Fibroblast of lung (primary cell): Measurements from ENCODE around the gene CMTR2. TPM values are rescaled to one million over a fixed set of nuclear protein-coding genes. Genes with fewer than 3 reads are reported as not detected.

Experiments used
- DNase-seq, 2 donors: peaks; one replicate each; pipeline versions ENCODE4 v3.0.0 to v3.0.0-alpha.2; 2010; ENCODE audit warnings: low read depth in 2 of 2
- H2AFZ ChIP-seq: 2 replicates; pipeline ENCODE4 v1.5.1; 2012; ENCODE audit warnings: low read length, control low read depth, inconsistent platforms
- H3K27ac ChIP-seq: 2 replicates; pipeline ENCODE4 v1.5.1; 2011; ENCODE audit warnings: low read length, control low read depth; ENCODE audit not compliant: insufficient read depth
- H3K27me3 ChIP-seq: 2 replicates; pipeline ENCODE4 v1.5.1; 2011; ENCODE audit warnings: mild to moderate bottlenecking, low read length; ENCODE audit not compliant: control insufficient read depth, insufficient read depth
- H3K36me3 ChIP-seq: 2 replicates; pipeline ENCODE4 v1.5.1; 2011; ENCODE audit warnings: low read length; ENCODE audit not compliant: control insufficient read depth, insufficient read depth
- H3K4me1 ChIP-seq: 2 replicates; pipeline ENCODE4 v1.5.1; 2011; ENCODE audit warnings: low read length; ENCODE audit not compliant: control insufficient read depth, insufficient read depth; ENCODE audit errors: extremely low read depth
- H3K4me2 ChIP-seq: 2 replicates; pipeline ENCODE4 v1.5.1; 2011; ENCODE audit warnings: low read length, control low read depth; ENCODE audit not compliant: insufficient read depth; ENCODE audit errors: extremely low read depth
- H3K4me3 ChIP-seq, 4 experiments: fragments of 200-600 bp in 1 of 4; sonication (generic) in 1 of 4; replicated peaks in 1 of 4; 2 replicates each; pipeline ENCODE4 v1.5.1; 2011 to 2016; ENCODE audit warnings: low read length in 4 of 4, low read depth in 3 of 4, mild to moderate bottlenecking in 3 of 4, control low read depth in 2 of 4, inconsistent platforms in 1 of 4, mixed read lengths in 1 of 4; ENCODE audit not compliant: insufficient read depth in 1 of 4; ENCODE audit errors: control extremely low read depth in 1 of 4
- H3K79me2 ChIP-seq: 2 replicates; pipeline ENCODE4 v1.5.1; 2012; ENCODE audit warnings: mild to moderate bottlenecking, low read length, inconsistent platforms; ENCODE audit not compliant: control insufficient read depth, insufficient read depth
- H3K9ac ChIP-seq: 2 replicates; pipeline ENCODE4 v1.5.1; 2011; ENCODE audit warnings: mild to moderate bottlenecking, low read length, control low read depth; ENCODE audit not compliant: insufficient read depth
- H3K9me3 ChIP-seq: 2 replicates; pipeline ENCODE4 v1.5.1; 2012; ENCODE audit warnings: low read depth, low read length; ENCODE audit not compliant: control insufficient read depth, insufficient read depth
- H4K20me1 ChIP-seq: 2 replicates; pipeline ENCODE4 v1.5.1; 2011; ENCODE audit warnings: low read length; ENCODE audit not compliant: control insufficient read depth, insufficient read depth; ENCODE audit errors: extremely low read depth
- EZH2 ChIP-seq: IDR thresholded peaks from 2 replicates; pipeline ENCODE4 v1.5.1; 2012; ENCODE audit warnings: low read length, control low read depth, mild to moderate bottlenecking; ENCODE audit errors: missing control alignments
- polyA minus RNA-seq: library from RNA; depleted of rRNA, polyadenylated mRNA; stranded (reverse); fragments of >200 nt; gene quantifications from 2 replicates; pipeline ENCODE4 v1.2.3, GENCODE V29; 2011; ENCODE audit warnings: low replicate concordance
- polyA plus RNA-seq, 2 donors: library from polyadenylated mRNA; depleted of rRNA in 1 of 2; stranded (reverse) in 1 of 2; unstranded in 1 of 2; fragments of >200 nt; gene quantifications; 2 replicates each; pipeline ENCODE4 v1.2.1, GENCODE V29; 2011 to 2012; ENCODE audit warnings: missing spikeins in 1 of 2
- total RNA-seq: library from RNA; depleted of rRNA; stranded (reverse); fragments of >200 nt; gene quantifications from 2 replicates; pipeline ENCODE4 v1.2.1, GENCODE V29; 2014
- TF ChIP-seq, protein P1 (sequence below), 2 donors: IDR thresholded peaks in 1 of 2; conservative IDR thresholded peaks in 1 of 2; 1 replicate in 1 of 2; 2 replicates in 1 of 2; pipeline ENCODE4 v1.5.1; 2011 to 2012; ENCODE audit warnings: low read length in 2 of 2, control low read depth in 1 of 2, inconsistent platforms in 1 of 2, low read depth in 1 of 2, mild to moderate bottlenecking in 1 of 2

Gene CMTR2, protein sequence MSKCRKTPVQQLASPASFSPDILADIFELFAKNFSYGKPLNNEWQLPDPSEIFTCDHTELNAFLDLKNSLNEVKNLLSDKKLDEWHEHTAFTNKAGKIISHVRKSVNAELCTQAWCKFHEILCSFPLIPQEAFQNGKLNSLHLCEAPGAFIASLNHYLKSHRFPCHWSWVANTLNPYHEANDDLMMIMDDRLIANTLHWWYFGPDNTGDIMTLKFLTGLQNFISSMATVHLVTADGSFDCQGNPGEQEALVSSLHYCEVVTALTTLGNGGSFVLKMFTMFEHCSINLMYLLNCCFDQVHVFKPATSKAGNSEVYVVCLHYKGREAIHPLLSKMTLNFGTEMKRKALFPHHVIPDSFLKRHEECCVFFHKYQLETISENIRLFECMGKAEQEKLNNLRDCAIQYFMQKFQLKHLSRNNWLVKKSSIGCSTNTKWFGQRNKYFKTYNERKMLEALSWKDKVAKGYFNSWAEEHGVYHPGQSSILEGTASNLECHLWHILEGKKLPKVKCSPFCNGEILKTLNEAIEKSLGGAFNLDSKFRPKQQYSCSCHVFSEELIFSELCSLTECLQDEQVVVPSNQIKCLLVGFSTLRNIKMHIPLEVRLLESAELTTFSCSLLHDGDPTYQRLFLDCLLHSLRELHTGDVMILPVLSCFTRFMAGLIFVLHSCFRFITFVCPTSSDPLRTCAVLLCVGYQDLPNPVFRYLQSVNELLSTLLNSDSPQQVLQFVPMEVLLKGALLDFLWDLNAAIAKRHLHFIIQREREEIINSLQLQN
- total RNA-seq (29.2 and 29.5 TPM in 2 replicates), polyA plus RNA-seq (18.0 and 22.1 TPM in 2 replicates), polyA minus RNA-seq (4.9 and 5.0 TPM in 2 replicates)
- 9.7 and 10.5 TPM in 2 replicates for polyA plus RNA-seq (2012)

DNA sequence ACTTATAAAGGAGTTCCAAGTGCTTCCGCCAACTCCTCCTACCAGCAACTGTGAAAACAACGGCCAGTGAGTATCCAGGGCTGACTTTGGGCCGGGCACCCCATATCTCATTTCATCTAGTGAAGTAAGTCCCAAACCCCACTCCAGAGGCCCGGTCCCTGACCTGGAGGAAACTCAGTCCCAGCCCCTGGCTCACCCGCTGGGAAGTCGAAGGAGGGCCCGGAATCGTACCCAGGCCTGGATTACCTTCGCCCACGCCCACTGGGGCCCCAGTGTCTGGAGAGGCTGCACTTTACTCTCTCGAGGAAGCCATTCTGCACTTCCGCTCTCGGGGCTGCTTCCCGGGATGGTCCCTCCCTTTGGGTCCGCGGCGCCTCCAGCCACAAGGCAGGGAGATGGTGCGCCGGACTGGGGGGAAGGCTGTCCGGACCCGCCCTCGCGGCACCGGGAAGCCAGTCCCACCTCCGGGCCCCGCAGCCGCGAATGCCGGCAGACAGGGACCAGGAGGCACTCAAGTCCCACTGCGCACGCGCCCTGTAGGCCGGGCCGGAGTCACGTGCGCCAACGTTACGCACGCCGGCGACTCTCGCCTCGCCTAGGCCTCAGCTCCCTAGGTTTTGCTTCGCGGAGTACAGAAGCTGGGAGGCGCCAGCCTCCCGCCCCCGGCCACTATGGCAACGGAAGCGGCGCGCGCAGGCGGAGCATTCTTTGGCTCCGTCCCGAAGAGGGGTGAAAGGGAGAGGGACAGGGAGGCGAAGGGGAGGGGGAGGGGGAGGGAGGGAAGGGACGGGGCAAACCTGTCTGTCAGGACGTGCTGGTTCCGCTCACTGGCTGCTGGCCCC is at the start of gene CMTR2:
CMTR2 (minus strand) TSS at position 513 of the 842 bp plus-strand sequence. CDS start 3,482 bp downstream, outside the sequence.
- TF ChIP-seq, protein P1, sequence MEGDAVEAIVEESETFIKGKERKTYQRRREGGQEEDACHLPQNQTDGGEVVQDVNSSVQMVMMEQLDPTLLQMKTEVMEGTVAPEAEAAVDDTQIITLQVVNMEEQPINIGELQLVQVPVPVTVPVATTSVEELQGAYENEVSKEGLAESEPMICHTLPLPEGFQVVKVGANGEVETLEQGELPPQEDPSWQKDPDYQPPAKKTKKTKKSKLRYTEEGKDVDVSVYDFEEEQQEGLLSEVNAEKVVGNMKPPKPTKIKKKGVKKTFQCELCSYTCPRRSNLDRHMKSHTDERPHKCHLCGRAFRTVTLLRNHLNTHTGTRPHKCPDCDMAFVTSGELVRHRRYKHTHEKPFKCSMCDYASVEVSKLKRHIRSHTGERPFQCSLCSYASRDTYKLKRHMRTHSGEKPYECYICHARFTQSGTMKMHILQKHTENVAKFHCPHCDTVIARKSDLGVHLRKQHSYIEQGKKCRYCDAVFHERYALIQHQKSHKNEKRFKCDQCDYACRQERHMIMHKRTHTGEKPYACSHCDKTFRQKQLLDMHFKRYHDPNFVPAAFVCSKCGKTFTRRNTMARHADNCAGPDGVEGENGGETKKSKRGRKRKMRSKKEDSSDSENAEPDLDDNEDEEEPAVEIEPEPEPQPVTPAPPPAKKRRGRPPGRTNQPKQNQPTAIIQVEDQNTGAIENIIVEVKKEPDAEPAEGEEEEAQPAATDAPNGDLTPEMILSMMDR (conservative IDR thresholded peaks at IDR 0.05 in 1 of 2, IDR thresholded peaks at IDR 0.05 in 1 of 2; ENCODE audit: low read depth in 1 of 2, low read length in 2 of 2): no peak
- TF ChIP-seq EZH2: no peak
- Histone ChIP-seq H3K9ac (peak within 1 kb of the TSS; percentile 86), H3K9me3 (no peaks in the 10 kb centered on the region), H3K4me3 (peak within 1 kb of the TSS; percentile 67 to 91 (median 84)), H3K79me2 (peaks cover 9% of the 10 kb centered on the region), H4K20me1 (no peaks in the 10 kb centered on the region), H3K4me1 (no peaks in the 10 kb centered on the region), H3K36me3 (peaks cover 4% of the 10 kb centered on the region), H2AFZ (peak within 1 kb of the TSS; percentile 55), H3K4me2 (peak within 1 kb of the TSS; percentile 92), H3K27ac (peak within 1 kb of the TSS; percentile 89), H3K27me3 (no peaks in the 10 kb centered on the region)
- DNase-seq: peak; percentile 96 to 98

GRCh38 chr16:71338632-71339031 is 49.4 kb upstream of the CMTR2 start:
- H2AFZ ChIP-seq: no peak overlapping the region

More at GRCh38 chr16:71338632-71339031, 49.4 kb upstream of the CMTR2 start:
- TF ChIP-seq EZH2: no peak
- TF ChIP-seq, protein P1 (conservative IDR thresholded peaks at IDR 0.05 in 1 of 2, IDR thresholded peaks at IDR 0.05 in 1 of 2; ENCODE audit: low read depth in 1 of 2, low read length in 2 of 2): no peak
- H3K79me2 ChIP-seq: no peaks in the 10 kb centered on the region
- H3K27me3 ChIP-seq: no peaks in the 10 kb centered on the region
- no peaks in the 10 kb centered on the region for H4K20me1 ChIP-seq
- no peak overlapping the region for H3K27ac ChIP-seq
- no peak overlapping the region for H3K4me3 ChIP-seq
- no peaks in the 10 kb centered on the region for H3K4me1 ChIP-seq
- DNase-seq: no peak
- H3K9ac ChIP-seq: no peak overlapping the region
- H3K4me2 ChIP-seq: no peak overlapping the region
- H3K9me3 ChIP-seq: no peaks in the 10 kb centered on the region
- no peaks in the 10 kb centered on the region for H3K36me3 ChIP-seq
